Measurements from ENCODE around the gene NDUFB10.

GRCh38 chr16:1945559-1946391 lies 13.6 kb upstream of the NDUFB10 start:
- TF ChIP-seq CTCF (conservative IDR thresholded peaks at IDR 0.05 in 1 of 2, IDR thresholded peaks at IDR 0.05 in 1 of 2; ENCODE audit: extremely low read depth in 1 of 2, insufficient read depth in 1 of 2, low read depth in 1 of 2, low read length in 2 of 2) (no peak), EZH2 (IDR thresholded peaks at IDR 0.05; ENCODE audit: borderline replicate concordance, low read length) (no peak)
